G401 (cell line): ENCODE data around the gene ZDHHC20. TPM values are rescaled to one million over a fixed set of nuclear protein-coding genes. Genes with fewer than 3 reads are reported as not detected.

Experiments
- DNase-seq: peaks from one replicate; pipeline ENCODE4 v3.0.0-alpha.2; 2015; ENCODE audit warnings: low spot score
- in situ Hi-C: cut with HindIII; loops from 2 replicates; pipeline ENCODE4 v1.10.0; 2016; ENCODE audit warnings: low sequenced_read_pairs, mixed read lengths
- total RNA-seq: library from RNA; depleted of rRNA; stranded (reverse); fragments of >200 nt; shearing (Covaris generic); gene quantifications from 2 replicates; pipeline ENCODE4 v1.2.3, GENCODE V29; 2014; rRNA removed

The ZDHHC20 gene
- total RNA-seq, 1 experiment from 2014 or later = 90.6 TPM

DNA sequence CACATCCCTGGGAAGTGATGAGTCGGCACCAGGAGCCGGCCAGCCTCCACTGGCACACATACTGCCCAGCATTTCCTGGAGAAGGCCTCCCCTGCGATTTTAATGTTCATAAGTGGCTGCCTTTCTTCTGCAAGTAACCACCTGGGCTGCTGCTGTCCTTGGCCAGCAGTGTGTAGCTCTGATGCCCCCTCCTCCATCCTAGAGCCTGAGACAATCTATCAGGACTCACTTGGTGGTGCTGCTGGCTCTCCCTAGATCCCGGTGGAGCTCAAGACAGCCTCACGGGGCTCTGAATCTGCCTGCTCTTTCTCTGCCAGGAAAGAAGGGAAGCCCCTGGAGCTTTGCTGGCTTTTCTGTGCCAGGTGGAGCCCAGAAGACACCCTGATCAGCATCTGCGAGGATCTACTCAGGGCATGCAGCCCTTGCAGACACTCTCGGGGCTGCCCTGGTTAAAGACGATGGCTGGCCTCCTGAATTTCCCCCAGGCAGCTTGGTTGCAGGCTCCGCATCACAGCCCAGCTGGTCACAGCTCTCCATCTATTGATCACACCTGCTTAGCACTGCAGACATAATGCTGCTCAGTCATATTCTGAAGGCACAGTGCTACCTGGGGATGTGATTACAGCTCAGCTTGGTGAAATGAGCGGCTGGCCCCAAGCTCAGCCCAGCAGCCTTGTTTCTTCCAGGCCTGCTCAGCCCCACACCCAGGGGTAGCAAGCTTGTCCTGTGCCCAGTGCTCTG, 122.3 kb downstream of the ZDHHC20 start:
- DNase-seq = no peak
- in situ Hi-C loops = no loop called here

DNA sequence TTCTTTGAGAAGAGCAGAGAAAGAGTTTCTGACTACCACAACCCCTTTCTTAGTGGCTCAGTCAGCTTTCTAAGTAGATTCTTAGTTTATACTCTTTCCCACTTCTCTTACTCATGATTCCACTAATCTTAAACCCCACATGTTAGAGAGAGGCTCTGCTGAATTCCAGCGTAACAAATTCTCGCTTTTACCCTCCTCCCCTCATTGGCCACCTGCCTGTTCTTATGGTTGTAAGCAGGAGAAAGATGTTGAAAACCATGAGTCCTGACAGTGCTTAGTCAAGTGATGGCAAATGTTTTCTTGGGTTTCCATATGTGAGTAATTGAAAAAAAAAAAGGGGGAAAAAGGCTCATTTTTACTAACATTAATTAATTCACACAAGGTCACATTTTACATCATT, 125.9 kb downstream of the ZDHHC20 start:
- no peak for DNase-seq
- in situ Hi-C loops = no loop called here

GRCh38 chr13:21330126-21330861, 128.8 kb downstream of the ZDHHC20 start:
- DNase-seq = no peak
- in situ Hi-C loops = no loop called here

- in situ Hi-C loops = no loop called here
- DNase-seq = no peak
Measured at GRCh38 chr13:21328836-21329477, 130.1 kb downstream of the ZDHHC20 start.

DNA sequence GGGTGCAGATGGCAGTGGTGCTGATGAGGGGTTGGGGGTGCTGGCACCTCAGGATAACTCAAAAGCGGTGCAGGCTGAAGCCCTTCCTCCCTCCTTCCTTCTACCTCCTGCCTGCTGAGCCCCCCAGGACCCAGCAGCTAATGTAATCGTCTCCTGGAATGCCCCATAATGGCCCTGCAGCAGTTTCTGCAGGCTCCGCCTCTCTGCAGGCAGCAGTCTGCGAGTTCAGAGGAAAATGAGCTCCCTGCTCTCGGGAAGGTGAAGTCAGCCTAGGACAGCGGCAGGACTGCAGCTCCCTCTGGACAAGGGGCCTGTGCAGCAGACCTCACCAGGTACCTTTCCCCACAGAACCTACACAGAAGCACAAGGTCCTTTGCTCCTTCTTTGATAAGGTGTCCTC, 130.9 kb downstream of the ZDHHC20 start:
- no peak for DNase-seq
- in situ Hi-C loops = no loop called here

GRCh38 chr13:21326155-21327031, 132.7 kb downstream of the ZDHHC20 start:
- DNase-seq = peak; percentile 62
- in situ Hi-C loops = no loop called here

GRCh38 chr13:21324803-21325202, 134.3 kb downstream of the ZDHHC20 start:
- no peak for DNase-seq
- in situ Hi-C loops = no loop called here

- in situ Hi-C loops = no loop called here
Measured at GRCh38 chr13:21322988-21323387, 136.1 kb downstream of the ZDHHC20 start.

More at GRCh38 chr13:21322988-21323387, 136.1 kb downstream of the ZDHHC20 start:
- no peak for DNase-seq

Other genes starting within 250 kb of the ZDHHC20 start
- gene MICU2, start 144.9 kb upstream of the ZDHHC20 start, total RNA-seq = 75.6 and 97.0 TPM in 2 replicates
- gene FGF9, start 211.8 kb upstream of the ZDHHC20 start, total RNA-seq = not detected in 2 replicates